Upper lobe of right lung (tissue), 1 donor: ENCODE measurements around the gene MRPL42. TPM values are rescaled to one million over a fixed set of nuclear protein-coding genes. Genes with fewer than 3 reads are reported as not detected.

Experiments used
- ATAC-seq: fragments of 200-7000 bp; cut with Tn5 transposase; one replicate; pipeline ENCODE4 v1.9.1; 2020; ENCODE audit warnings: mild to moderate bottlenecking, moderate library complexity
- DNase-seq: peaks from one replicate; pipeline ENCODE4 v3.0.0-alpha.2; 2020
- H3K27ac ChIP-seq: fragments of 200-600 bp; one replicate; pipeline ENCODE4 v1.8.0; 2022
- H3K27me3 ChIP-seq: fragments of 200-600 bp; one replicate; pipeline ENCODE4 v1.8.0; 2022; ENCODE audit warnings: mild to moderate bottlenecking
- H3K36me3 ChIP-seq: fragments of 200-600 bp; one replicate; pipeline ENCODE4 v1.8.0; 2022
- H3K4me1 ChIP-seq: fragments of 200-600 bp; one replicate; pipeline ENCODE4 v1.8.0; 2022
- H3K4me3 ChIP-seq: fragments of 200-600 bp; one replicate; pipeline ENCODE4 v1.8.0; 2022; ENCODE audit warnings: mild to moderate bottlenecking
- H3K9me3 ChIP-seq: fragments of 200-600 bp; one replicate; pipeline ENCODE4 v1.8.0; 2022
- intact Hi-C: fragments of 100-400 bp; cut with DNase I; formaldehyde crosslinking; loops from one replicate; pipeline ENCODE4 v1.11.0; 2022
- total RNA-seq: library from RNA; stranded (reverse); fragmentation: NEBNext Ultra II Directional; extraction: Animal tissue kit (Norgen Biotek cat#: 25700); gene quantifications from one replicate; pipeline ENCODE4 v1.2.1, GENCODE V29; 2021
- TF ChIP-seq, protein P1 (sequence below): fragments of 200-600 bp; IDR thresholded peaks from one replicate; pipeline ENCODE4 v1.8.0; 2022; ENCODE audit warnings: antibody characterized with exemption
- donor health status: DM: no; HTN: yes; CAD: no; lungs with severe emphysema.

Gene MRPL42
- total RNA-seq, 1 donor from 2014 or later = 49.4 TPM

DNA sequence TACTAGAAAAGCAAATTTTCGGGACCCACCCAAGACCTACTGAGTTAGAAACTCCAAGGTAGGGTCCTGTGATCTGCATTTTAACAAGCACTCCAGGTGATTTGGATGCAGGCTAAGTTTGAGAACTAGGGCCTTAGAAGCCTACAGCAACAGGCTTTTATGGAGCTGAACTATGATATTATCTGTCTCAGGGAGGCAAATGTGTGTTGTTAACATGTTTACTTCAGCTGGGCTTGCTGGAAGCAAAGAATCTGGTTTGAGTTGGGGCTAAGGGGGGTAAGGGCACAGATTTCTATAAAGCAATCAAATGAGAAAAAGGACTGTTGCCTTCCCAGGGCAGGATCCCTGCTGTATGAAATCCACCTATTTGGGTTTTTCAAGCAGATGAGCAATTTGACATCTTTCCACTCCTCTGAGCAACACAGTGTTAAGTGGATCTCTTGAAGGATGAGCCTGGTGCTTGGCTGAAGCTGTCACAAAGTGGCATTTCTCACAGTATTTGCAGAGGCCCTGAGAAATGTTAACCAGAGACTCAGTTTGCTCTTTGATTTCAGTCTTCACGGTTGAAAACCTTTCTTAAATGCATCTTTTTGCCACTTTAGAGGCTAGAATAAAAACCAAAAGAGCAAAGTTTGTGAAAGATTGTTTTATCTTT is 68.9 kb downstream of the MRPL42 start:
- TF ChIP-seq, protein P1, sequence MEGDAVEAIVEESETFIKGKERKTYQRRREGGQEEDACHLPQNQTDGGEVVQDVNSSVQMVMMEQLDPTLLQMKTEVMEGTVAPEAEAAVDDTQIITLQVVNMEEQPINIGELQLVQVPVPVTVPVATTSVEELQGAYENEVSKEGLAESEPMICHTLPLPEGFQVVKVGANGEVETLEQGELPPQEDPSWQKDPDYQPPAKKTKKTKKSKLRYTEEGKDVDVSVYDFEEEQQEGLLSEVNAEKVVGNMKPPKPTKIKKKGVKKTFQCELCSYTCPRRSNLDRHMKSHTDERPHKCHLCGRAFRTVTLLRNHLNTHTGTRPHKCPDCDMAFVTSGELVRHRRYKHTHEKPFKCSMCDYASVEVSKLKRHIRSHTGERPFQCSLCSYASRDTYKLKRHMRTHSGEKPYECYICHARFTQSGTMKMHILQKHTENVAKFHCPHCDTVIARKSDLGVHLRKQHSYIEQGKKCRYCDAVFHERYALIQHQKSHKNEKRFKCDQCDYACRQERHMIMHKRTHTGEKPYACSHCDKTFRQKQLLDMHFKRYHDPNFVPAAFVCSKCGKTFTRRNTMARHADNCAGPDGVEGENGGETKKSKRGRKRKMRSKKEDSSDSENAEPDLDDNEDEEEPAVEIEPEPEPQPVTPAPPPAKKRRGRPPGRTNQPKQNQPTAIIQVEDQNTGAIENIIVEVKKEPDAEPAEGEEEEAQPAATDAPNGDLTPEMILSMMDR = no peak
- no peak for ATAC-seq

DNA sequence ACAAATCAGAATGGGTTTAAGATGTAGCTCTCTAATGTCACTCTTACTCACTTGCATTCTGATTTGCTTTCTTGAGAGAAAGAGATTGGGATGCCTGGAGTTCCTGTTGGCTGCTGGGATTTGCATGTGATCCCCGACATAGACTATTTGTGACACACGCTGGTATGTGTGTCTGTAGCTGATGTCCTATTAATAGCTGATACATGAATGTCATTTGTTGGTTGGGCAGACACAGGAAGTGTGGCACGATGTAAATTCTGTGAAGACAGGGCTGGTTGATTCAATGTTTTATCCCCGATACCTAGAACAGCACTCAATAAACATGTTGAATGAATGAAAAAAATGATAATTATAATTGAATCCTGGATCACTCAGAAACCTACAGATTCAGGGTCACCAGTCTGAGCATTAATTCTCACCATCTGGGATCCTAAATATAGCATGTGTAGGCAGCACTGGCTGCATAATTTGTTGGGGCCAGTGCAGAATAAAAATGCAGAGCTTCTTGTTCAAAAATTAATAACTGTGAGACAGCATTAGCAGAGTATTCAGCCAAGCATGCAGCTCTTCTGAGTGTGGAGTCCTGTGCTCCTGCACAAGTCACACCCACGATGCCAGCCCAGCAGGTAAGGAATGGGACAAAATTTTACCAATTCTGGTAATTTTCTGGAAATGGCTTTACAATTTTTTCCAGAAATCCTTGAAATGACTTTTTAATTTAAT is 69.6 kb downstream of the MRPL42 start:
- TF ChIP-seq, protein P1 = no peak
- Histone ChIP-seq H3K9me3 (no peaks in the 10 kb centered on the region), H3K27ac (no peak overlapping the region), H3K4me3 (no peak overlapping the region), H3K4me1 (peaks cover 3% of the 10 kb centered on the region), H3K27me3 (no peaks in the 10 kb centered on the region), H3K36me3 (no peaks in the 10 kb centered on the region)
- DNase-seq = no peak
- ATAC-seq = no peak
- intact Hi-C loops = no loop called here

More for the DNA sequence above, 68.9 kb downstream of the MRPL42 start:
- Histone ChIP-seq H3K9me3 (no peaks in the 10 kb centered on the region), H3K27me3 (no peaks in the 10 kb centered on the region), H3K4me3 (no peak overlapping the region), H3K4me1 (no peaks in the 10 kb centered on the region), H3K27ac (no peak overlapping the region), H3K36me3 (no peaks in the 10 kb centered on the region)
- no peak for DNase-seq
- intact Hi-C loops = no loop called here

DNA sequence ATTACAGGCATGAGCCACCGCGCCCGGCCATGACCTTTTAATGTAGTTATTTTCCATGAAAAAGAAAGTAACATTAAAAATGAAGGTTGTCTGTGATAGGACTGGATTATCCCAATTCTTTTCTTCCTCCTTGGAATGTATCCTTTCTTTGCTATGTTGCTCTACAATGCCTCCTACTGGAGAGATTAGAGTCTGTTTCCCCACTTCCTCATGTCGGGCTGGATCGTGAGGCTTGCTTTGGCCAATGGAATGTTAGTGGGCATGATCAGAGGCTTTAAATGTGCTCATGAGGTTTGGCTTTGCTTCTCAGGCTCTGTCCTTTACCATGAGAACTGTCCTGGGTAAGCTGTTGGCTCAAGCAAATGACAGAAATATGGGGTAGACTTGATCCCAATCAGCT is 70.5 kb downstream of the MRPL42 start:
- ATAC-seq = no peak
- no peaks in the 10 kb centered on the region for H3K36me3 ChIP-seq
- intact Hi-C loops = no loop called here
- H3K9me3 ChIP-seq = no peaks in the 10 kb centered on the region
- peaks cover 4% of the 10 kb centered on the region for H3K4me1 ChIP-seq
- H3K27me3 ChIP-seq = no peaks in the 10 kb centered on the region
- no peak overlapping the region for H3K4me3 ChIP-seq
- no peak for DNase-seq
- TF ChIP-seq, protein P1 = no peak
- no peak overlapping the region for H3K27ac ChIP-seq

DNA sequence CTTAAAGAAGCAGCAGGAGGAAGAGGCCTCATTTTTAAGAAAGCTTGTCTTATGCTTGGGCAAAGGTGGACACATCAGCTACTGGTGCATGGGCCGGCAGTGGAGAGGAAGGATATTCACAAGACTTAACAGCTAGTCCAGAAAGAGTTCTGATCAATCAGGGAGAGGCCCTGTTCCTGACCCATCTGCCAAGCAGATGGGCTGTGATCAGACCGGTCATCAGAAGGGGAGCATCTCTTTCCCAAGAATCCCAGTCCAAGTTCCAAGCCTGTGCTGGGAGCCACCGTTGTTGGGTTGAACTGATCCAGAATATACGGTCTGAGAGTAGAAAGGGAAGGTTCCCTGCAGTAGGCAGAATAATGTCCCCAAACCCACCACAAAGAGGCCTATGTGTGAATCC is 72.5 kb downstream of the MRPL42 start:
- H3K27me3 ChIP-seq = no peaks in the 10 kb centered on the region
- no peaks in the 10 kb centered on the region for H3K9me3 ChIP-seq
- TF ChIP-seq, protein P1 = no peak
- no peak for ATAC-seq
- intact Hi-C loops = no loop called here
- H3K27ac ChIP-seq = no peak overlapping the region
- peaks cover 4% of the 10 kb centered on the region for H3K4me1 ChIP-seq
- no peak for DNase-seq
- H3K36me3 ChIP-seq = no peaks in the 10 kb centered on the region
- H3K4me3 ChIP-seq = no peak overlapping the region

DNA sequence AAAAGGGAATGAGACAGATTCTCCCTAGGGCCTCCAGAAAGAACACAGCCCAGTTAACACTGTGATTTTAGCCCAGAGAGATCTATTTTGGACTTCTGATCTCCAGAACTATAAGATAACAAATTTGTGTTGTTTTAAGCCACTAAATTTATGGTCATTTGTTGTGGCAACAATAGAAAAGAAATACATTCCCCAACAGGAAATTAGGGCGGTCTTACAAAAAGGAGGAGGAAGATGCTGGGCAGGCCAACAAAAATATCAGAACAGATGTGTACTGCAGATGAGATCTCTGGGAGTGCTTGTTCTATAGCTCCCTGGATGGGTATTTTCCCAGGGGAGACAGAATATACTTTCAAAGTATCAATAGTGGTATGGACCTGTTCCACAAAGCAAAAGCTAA is 73.2 kb downstream of the MRPL42 start:
- no peak overlapping the region for H3K4me3 ChIP-seq
- intact Hi-C loops = no loop called here
- TF ChIP-seq, protein P1 = no peak
- peaks cover 4% of the 10 kb centered on the region for H3K4me1 ChIP-seq
- ATAC-seq (no peak), DNase-seq (no peak)
- H3K36me3 ChIP-seq = no peaks in the 10 kb centered on the region
- H3K27ac ChIP-seq = no peak overlapping the region
- H3K9me3 ChIP-seq = no peaks in the 10 kb centered on the region
- H3K27me3 ChIP-seq = no peaks in the 10 kb centered on the region
